HG03139 (cell line): ENCODE results near the gene GSG1L.

Experiments used
- ATAC-seq: cut with Tn5 transposase; IDR thresholded peaks from one replicate; pipeline ENCODE4 v1.9.1; 2021; ENCODE audit not compliant: unreplicated experiment

The GSG1L gene

GRCh38 chr16:27742333-27742732 lies 321.2 kb downstream of the GSG1L start:
- no peak for ATAC-seq

GRCh38 chr16:27740496-27741201 lies 322.9 kb downstream of the GSG1L start:
- ATAC-seq: no peak

GRCh38 chr16:27739606-27740357 lies 323.7 kb downstream of the GSG1L start:
- ATAC-seq: no peak

GRCh38 chr16:27738596-27738995 lies 324.9 kb downstream of the GSG1L start:
- ATAC-seq: no peak
